GM12878 (cell line): ENCODE data around the gene OR5L2.

Experiments
- EED ChIP-seq: sonication (generic); IDR thresholded peaks from 2 replicates; pipeline ENCODE4 v1.6.1; 2016; ENCODE audit warnings: antibody characterized with exemption, low read depth
- EZH2 ChIP-seq: IDR thresholded peaks from 2 replicates; pipeline ENCODE4 v1.6.1; 2012; ENCODE audit warnings: low read depth, mild to moderate bottlenecking, control low read depth, inconsistent platforms, low read length, borderline replicate concordance; ENCODE audit not compliant: control insufficient read depth
- FOXM1 ChIP-seq: IDR thresholded peaks from 2 replicates; pipeline ENCODE4 v1.6.1; 2012; ENCODE audit warnings: low read depth, mild to moderate bottlenecking, inconsistent platforms, low read length, moderate library complexity
- HDAC2 ChIP-seq: fragments of 200-600 bp; sonication (generic); IDR thresholded peaks from 2 replicates; pipeline ENCODE4 v1.6.1; 2017
- POLR2A ChIP-seq: IDR thresholded peaks from 2 replicates; pipeline ENCODE4 v1.6.1; 2011; ENCODE audit warnings: low read depth, mild to moderate bottlenecking, low read length
- POLR2AphosphoS5 ChIP-seq: IDR thresholded peaks from 2 replicates; pipeline ENCODE4 v1.6.1; 2011; ENCODE audit warnings: mild to moderate bottlenecking, low read length, inconsistent platforms
- SMAD5 ChIP-seq: IDR thresholded peaks from 2 replicates; pipeline ENCODE4 v1.6.1; 2016; ENCODE audit warnings: antibody characterized with exemption, low read depth
- YY1 ChIP-seq: IDR thresholded peaks from 2 replicates; pipeline ENCODE4 v1.6.1; 2011; ENCODE audit warnings: low read depth, mild to moderate bottlenecking, low read length
- TF ChIP-seq, protein P1 (sequence below), 3 experiments: IDR thresholded peaks in 2 of 3; conservative IDR thresholded peaks in 1 of 3; 2 replicates each; pipeline ENCODE4 v1.5.1; 2011; ENCODE audit warnings: low read depth in 3 of 3, low read length in 3 of 3, mild to moderate bottlenecking in 3 of 3, control low read depth in 2 of 3, moderate library complexity in 2 of 3, inconsistent platforms in 1 of 3, mixed read lengths in 1 of 3; ENCODE audit not compliant: control insufficient read depth in 2 of 3, insufficient read depth in 1 of 3; ENCODE audit errors: extremely low read depth in 1 of 3
- TF ChIP-seq, protein P2 (sequence below): fragments of 450-650 bp; IDR thresholded peaks from 2 replicates; pipeline ENCODE4 v1.6.1; 2017; ENCODE audit warnings: mild to moderate bottlenecking
- TF ChIP-seq, protein P3 (sequence below): fragments of 450-650 bp; IDR thresholded peaks from 2 replicates; pipeline ENCODE4 v1.6.1; 2017; ENCODE audit warnings: antibody characterized with exemption, mild to moderate bottlenecking, moderate library complexity
- TF ChIP-seq, protein P4 (sequence below): IDR thresholded peaks from 2 replicates; pipeline ENCODE4 v1.6.1; 2011; ENCODE audit warnings: low read depth, low read length, improper control_type of control experiment, borderline replicate concordance

DNA sequence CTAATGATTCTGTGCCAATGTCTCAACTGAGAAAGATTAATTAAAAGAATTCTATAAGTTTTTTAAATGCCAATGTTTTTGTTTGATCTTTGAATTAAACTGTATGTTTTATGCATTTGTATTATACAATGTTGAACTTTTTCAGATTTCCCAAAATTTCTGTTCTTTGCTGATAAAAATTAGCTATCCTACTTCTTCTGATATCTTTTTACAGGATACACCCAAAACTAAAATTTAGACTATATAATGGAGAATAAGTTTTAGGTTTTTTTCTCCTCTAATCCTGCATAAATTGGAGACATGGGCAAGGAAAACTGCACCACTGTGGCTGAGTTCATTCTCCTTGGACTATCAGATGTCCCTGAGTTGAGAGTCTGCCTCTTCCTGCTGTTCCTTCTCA, at the start of gene OR5L2:
- TF ChIP-seq, protein P1, sequence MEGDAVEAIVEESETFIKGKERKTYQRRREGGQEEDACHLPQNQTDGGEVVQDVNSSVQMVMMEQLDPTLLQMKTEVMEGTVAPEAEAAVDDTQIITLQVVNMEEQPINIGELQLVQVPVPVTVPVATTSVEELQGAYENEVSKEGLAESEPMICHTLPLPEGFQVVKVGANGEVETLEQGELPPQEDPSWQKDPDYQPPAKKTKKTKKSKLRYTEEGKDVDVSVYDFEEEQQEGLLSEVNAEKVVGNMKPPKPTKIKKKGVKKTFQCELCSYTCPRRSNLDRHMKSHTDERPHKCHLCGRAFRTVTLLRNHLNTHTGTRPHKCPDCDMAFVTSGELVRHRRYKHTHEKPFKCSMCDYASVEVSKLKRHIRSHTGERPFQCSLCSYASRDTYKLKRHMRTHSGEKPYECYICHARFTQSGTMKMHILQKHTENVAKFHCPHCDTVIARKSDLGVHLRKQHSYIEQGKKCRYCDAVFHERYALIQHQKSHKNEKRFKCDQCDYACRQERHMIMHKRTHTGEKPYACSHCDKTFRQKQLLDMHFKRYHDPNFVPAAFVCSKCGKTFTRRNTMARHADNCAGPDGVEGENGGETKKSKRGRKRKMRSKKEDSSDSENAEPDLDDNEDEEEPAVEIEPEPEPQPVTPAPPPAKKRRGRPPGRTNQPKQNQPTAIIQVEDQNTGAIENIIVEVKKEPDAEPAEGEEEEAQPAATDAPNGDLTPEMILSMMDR (IDR thresholded peaks at IDR 0.05 in 2 of 3, conservative IDR thresholded peaks at IDR 0.05 in 1 of 3; ENCODE audit: control insufficient read depth in 2 of 3, extremely low read depth in 1 of 3, insufficient read depth in 1 of 3, low read depth in 3 of 3, low read length in 3 of 3) = no peak
- TF ChIP-seq HDAC2 (no peak), POLR2A (no peak), EED (no peak), POLR2AphosphoS5 (no peak), EZH2 (no peak), FOXM1 (no peak), SMAD5 (no peak), YY1 (no peak)
- TF ChIP-seq, protein P2, sequence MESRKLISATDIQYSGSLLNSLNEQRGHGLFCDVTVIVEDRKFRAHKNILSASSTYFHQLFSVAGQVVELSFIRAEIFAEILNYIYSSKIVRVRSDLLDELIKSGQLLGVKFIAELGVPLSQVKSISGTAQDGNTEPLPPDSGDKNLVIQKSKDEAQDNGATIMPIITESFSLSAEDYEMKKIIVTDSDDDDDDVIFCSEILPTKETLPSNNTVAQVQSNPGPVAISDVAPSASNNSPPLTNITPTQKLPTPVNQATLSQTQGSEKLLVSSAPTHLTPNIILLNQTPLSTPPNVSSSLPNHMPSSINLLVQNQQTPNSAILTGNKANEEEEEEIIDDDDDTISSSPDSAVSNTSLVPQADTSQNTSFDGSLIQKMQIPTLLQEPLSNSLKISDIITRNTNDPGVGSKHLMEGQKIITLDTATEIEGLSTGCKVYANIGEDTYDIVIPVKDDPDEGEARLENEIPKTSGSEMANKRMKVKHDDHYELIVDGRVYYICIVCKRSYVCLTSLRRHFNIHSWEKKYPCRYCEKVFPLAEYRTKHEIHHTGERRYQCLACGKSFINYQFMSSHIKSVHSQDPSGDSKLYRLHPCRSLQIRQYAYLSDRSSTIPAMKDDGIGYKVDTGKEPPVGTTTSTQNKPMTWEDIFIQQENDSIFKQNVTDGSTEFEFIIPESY = no peak
- TF ChIP-seq, protein P3, sequence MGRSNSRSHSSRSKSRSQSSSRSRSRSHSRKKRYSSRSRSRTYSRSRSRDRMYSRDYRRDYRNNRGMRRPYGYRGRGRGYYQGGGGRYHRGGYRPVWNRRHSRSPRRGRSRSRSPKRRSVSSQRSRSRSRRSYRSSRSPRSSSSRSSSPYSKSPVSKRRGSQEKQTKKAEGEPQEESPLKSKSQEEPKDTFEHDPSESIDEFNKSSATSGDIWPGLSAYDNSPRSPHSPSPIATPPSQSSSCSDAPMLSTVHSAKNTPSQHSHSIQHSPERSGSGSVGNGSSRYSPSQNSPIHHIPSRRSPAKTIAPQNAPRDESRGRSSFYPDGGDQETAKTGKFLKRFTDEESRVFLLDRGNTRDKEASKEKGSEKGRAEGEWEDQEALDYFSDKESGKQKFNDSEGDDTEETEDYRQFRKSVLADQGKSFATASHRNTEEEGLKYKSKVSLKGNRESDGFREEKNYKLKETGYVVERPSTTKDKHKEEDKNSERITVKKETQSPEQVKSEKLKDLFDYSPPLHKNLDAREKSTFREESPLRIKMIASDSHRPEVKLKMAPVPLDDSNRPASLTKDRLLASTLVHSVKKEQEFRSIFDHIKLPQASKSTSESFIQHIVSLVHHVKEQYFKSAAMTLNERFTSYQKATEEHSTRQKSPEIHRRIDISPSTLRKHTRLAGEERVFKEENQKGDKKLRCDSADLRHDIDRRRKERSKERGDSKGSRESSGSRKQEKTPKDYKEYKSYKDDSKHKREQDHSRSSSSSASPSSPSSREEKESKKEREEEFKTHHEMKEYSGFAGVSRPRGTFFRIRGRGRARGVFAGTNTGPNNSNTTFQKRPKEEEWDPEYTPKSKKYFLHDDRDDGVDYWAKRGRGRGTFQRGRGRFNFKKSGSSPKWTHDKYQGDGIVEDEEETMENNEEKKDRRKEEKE = no peak
- TF ChIP-seq, protein P4, sequence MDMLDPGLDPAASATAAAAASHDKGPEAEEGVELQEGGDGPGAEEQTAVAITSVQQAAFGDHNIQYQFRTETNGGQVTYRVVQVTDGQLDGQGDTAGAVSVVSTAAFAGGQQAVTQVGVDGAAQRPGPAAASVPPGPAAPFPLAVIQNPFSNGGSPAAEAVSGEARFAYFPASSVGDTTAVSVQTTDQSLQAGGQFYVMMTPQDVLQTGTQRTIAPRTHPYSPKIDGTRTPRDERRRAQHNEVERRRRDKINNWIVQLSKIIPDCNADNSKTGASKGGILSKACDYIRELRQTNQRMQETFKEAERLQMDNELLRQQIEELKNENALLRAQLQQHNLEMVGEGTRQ = no peak
